Activated CD4-positive, alpha-beta T cell treated with anti-CD3 and anti-CD28 coated beads, Interleukin-2, amount 10 ng/mL, durations not matched to agents 24 days and 14 days (primary cell): ENCODE data around the gene DYNLRB1. TPM values are rescaled to one million over a fixed set of nuclear protein-coding genes. Genes with fewer than 3 reads are reported as not detected.
A peak's percentile ranks its signal among the peaks of the same experiment; 100 is the strongest.
"Not testable (repeated sequence)": the region's sequence is repeated elsewhere in the genome, so short reads cannot be mapped to it uniquely, and the experiment has no call there.

Experiments
- DNase-seq: peaks from one replicate; pipeline ENCODE4 v3.0.0; 2022
- H3K27ac Mint-ChIP-seq: one replicate; pipeline ENCODE4 v1.8.0; 2022; ENCODE audit warnings: mild to moderate bottlenecking, mixed read lengths
- H3K27me3 Mint-ChIP-seq: one replicate; pipeline ENCODE4 v1.8.0; 2022; ENCODE audit warnings: mixed read lengths
- H3K36me3 Mint-ChIP-seq: one replicate; pipeline ENCODE4 v1.8.0; 2022; ENCODE audit warnings: low read depth, mild to moderate bottlenecking, mixed read lengths
- H3K4me1 Mint-ChIP-seq: one replicate; pipeline ENCODE4 v1.8.0; 2021; ENCODE audit warnings: mixed read lengths
- H3K4me3 Mint-ChIP-seq: one replicate; pipeline ENCODE4 v1.8.0; 2022; ENCODE audit warnings: mild to moderate bottlenecking, moderate library complexity, mixed read lengths
- H3K9me3 Mint-ChIP-seq: one replicate; pipeline ENCODE4 v1.8.0; 2021; ENCODE audit warnings: mixed read lengths
- intact Hi-C: fragments of 100-400 bp; cut with micrococcal nuclease; formaldehyde crosslinking; loops from one replicate; pipeline ENCODE4 v1.15.1; 2023
- total RNA-seq: library from RNA; stranded (reverse); gene quantifications from 2 replicates; pipeline ENCODE4 v1.2.3, GENCODE V29; 2022

The DYNLRB1 gene
- total RNA-seq, 1 donor from 2014 or later = 98.9 TPM

DNA sequence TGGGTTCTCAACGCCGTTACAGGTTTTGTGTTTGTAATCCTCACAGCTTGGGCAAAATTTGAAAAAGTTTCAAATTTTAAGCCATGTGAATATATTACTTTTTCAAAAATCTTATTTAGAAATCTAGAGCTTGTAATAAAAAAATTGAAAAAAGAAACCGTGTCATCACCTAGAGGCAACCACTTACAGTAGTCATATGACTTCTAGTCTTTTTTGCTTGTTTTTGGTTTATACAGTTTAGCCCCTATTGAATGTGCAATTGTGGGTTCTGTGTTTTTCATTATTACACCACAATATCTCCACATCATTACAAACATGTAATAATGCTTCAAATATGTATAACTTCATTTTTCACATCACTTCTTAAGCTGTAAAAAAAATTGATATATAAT is 888 bp downstream of the DYNLRB1 start:
- Mint-ChIP-seq H3K4me3 (peak overlapping the region; percentile 92), H3K27me3 (no peaks in the 10 kb centered on the region), H3K36me3 (peaks cover 17% of the 10 kb centered on the region), H3K4me1 (peaks cover 27% of the 10 kb centered on the region), H3K9me3 (no peaks in the 10 kb centered on the region), H3K27ac (peak overlapping the region; percentile 98)
- intact Hi-C loops = loop anchor here (2.0 to 5.0 kb wide), 4 partner anchors 155 to 404 kb away; partner anchors contain the start of genes AHCY, EIF2S2 and ITCH
- DNase-seq = no peak

DNA sequence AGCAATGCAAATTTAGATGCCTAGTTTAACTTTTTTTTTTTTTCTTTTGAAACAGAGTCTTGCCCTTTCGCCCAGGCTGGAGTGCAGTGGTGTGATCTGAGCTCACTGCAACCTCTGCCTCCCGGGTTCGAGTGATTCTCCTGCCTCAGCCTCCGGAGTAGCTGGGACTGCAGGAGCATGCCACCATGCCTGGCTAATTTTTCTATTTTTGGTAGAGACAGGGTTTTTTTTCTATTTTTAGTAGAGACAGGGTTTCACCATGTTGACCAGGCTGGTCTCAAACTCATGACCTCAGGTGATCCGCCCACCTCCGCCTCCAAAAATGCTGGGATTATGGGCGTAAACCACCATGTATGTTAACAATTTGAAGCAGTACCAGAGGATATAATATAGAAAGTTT is 2.6 kb downstream of the DYNLRB1 start:
- intact Hi-C loops = loop anchor here (5.0 kb wide), 1 partner anchor 157 kb away; the partner anchor contains the start of gene ITCH
- H3K27ac Mint-ChIP-seq, H3K27me3 Mint-ChIP-seq, DNase-seq, H3K9me3 Mint-ChIP-seq: not testable (repeated sequence)
- Mint-ChIP-seq H3K4me1 (peaks cover 37% of the 10 kb centered on the region), H3K36me3 (peaks cover 23% of the 10 kb centered on the region), H3K4me3 (peak overlapping the region; percentile 71)

DNA sequence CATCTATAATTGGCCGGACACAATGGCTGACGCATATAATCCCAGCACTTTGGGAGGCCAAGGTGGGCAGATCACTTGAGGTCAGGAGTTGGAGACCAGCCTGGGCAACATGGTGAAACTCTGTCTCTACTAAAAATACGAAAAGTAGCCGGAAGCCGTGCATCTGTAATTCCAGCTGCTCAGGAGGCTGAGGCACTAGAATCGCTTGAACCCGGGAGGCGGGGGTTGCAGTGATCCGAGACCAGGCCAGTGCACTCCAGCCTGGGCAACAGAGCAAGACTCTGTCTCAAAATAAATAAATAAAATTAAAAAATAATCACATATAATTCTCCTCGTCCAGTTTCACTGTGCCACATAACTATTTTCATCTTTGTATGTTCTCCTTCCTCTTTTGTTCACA is 3.6 kb downstream of the DYNLRB1 start:
- H3K36me3 Mint-ChIP-seq = peaks cover 21% of the 10 kb centered on the region
- not testable (repeated sequence) for H3K27ac Mint-ChIP-seq, DNase-seq, H3K4me3 Mint-ChIP-seq, H3K27me3 Mint-ChIP-seq, H3K9me3 Mint-ChIP-seq
- intact Hi-C loops = loop anchor here (5.0 kb wide), 1 partner anchor 158 kb away; the partner anchor contains the start of gene ITCH
- peaks cover 34% of the 10 kb centered on the region for H3K4me1 Mint-ChIP-seq

DNA sequence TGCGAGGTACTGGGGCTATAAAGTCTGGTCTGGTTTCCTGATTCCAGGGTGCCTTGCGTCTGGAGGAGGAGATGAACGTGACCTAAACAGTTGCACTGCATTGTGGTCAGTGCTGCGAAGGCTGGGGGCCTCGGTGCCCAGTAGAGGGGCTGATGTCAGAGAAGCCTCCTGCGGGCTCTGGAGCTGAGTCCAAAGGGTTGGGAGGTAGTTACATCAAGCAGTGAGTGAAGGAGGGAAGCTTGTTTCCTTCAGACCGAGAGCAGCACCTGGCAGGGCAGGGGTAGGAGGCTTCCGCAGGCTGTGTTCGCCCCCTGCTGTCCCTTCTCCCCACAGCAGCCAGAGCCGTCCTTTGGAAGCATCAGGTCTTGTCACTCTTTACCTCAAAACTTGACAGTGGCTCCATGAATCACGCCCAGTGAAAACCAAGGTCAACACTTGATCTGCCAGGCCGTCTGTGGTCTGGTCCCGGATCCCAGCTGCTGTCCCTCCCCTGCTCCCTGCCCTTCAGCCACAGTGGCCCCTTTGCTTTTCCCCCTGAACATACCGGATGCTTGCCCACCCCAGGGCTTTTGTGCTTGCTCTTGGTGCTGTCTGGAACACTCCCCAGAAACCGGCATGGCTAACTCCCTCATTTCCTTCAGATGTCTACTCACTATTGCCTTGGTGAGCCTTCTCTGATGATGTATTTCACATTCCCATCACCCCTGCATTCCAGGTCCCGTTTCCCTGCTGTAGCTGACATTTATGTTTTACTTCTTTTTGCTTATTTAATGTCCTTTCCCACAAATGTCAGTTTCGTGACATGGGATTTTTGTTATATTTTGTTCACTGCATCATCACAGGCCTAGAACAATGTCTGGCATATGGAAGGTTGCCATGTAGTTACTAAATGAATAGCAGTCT is 7.0 kb downstream of the DYNLRB1 start:
- Mint-ChIP-seq H3K27me3 (no peaks in the 10 kb centered on the region), H3K36me3 (peaks cover 36% of the 10 kb centered on the region), H3K27ac (peak overlapping the region; percentile 41), H3K9me3 (no peaks in the 10 kb centered on the region), H3K4me3 (no peak overlapping the region), H3K4me1 (peaks cover 21% of the 10 kb centered on the region)
- intact Hi-C loops = loop anchor here (1.0 kb wide), 1 partner anchor 211 kb away; no protein-coding TSS in a partner anchor
- DNase-seq = peak; percentile 84

DNA sequence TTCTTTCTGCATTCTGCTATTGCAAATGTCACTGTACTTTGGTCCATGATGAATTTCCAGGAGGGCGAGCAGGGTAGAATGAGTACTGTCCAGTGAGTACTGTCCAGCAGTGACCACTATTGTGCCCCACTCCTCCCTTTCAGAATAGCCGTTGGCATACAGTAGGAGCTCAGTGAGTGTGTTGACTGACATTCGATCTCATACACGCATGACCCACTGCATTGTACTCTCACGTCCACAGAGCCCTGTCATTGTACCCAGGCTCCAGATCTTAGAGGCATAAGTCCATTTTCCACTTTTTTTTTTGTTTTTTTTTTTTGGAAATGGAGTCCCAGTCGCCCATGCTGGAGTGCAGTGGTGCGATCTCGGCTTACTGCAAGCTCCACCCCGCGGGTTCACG is 8.2 kb downstream of the DYNLRB1 start:
- Mint-ChIP-seq H3K4me1 (peaks cover 18% of the 10 kb centered on the region), H3K27ac (no peak overlapping the region), H3K9me3 (no peaks in the 10 kb centered on the region), H3K36me3 (peaks cover 39% of the 10 kb centered on the region), H3K27me3 (no peaks in the 10 kb centered on the region), H3K4me3 (no peak overlapping the region)
- DNase-seq = no peak
- intact Hi-C loops = no loop called here

DNA sequence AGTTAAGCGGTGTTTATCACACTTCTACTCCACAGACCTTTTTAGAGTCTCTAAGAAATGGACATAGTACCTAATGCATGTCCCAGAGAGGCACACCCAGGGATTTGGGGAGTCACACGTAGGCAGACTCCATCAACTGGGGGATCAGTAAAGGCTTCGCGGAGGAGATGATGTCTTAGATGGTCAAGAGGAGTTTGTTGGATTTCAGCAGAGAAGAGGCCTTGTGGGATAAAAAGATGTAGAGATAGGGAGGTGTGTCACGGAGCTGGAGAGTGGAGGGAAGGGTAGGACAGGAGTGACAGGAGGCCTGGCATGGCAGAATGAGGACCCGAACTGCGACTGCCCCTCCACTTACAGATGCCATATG is 9.1 kb downstream of the DYNLRB1 start:
- intact Hi-C loops = no loop called here
- H3K27me3 Mint-ChIP-seq = no peaks in the 10 kb centered on the region
- DNase-seq = no peak
- peaks cover 18% of the 10 kb centered on the region for H3K4me1 Mint-ChIP-seq
- H3K27ac Mint-ChIP-seq = no peak overlapping the region
- no peak overlapping the region for H3K4me3 Mint-ChIP-seq
- peaks cover 39% of the 10 kb centered on the region for H3K36me3 Mint-ChIP-seq
- no peaks in the 10 kb centered on the region for H3K9me3 Mint-ChIP-seq

DNA sequence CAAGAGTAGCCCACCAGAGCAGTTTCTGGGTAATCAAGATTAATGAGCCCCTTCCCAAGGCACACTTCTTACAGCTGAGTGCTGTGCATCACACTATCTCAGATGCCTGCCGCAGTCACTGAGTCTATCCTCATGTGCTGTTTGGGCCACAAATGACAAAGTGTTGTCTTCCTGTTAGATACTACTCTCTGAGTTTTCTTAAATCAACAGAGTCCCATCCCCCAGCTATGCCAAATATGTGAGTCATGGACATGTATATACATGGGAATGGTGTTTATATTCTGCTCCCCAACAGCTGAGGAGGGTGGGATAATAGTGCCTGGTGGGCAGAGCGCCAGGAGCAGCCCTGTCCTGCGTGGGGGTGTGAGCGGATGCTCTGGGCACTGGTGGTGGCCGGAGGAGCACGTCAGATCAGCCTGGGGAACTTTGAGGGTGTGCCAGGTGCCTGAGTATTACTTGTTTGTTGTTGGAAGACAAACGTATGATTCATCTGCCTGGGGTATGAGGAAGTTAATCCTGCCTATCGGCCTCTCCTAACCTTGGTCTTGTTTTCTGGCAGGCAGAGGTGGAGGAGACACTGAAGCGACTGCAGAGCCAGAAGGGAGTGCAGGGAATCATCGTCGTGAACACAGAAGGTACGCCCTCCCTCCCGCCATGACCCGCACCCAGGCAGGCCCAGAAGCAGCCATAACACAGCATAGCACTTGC is 9.6 kb downstream of the DYNLRB1 start:
- intact Hi-C loops = no loop called here
- no peak overlapping the region for H3K4me3 Mint-ChIP-seq

DNA sequence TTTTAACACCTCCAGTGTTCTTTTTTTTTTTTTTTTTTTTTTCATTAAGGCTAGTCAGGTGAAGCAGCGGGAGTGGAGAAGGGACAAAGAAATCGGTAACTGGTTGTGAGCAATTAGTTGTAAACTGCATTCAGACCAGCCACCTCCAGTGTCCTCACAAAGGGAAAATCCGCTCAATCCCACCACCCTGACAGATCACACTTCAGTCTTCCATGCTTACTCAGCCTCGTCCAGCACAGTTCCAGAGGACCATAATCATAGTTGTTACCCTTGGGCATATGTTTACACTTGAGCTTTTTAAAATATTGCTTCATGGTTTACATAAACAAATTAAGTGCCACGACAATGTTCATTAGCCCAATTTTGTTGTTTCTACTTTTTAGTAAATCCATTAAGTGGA is 10.2 kb downstream of the DYNLRB1 start:
- intact Hi-C loops = no loop called here
- Mint-ChIP-seq H3K9me3 (no peaks in the 10 kb centered on the region), H3K4me1 (peaks cover 20% of the 10 kb centered on the region), H3K4me3 (no peak overlapping the region), H3K27ac (no peak overlapping the region), H3K36me3 (peaks cover 41% of the 10 kb centered on the region), H3K27me3 (no peaks in the 10 kb centered on the region)
- DNase-seq = no peak

More for the DNA sequence above, 9.6 kb downstream of the DYNLRB1 start:
- peaks cover 41% of the 10 kb centered on the region for H3K36me3 Mint-ChIP-seq
- no peak overlapping the region for H3K27ac Mint-ChIP-seq
- H3K4me1 Mint-ChIP-seq = peaks cover 20% of the 10 kb centered on the region
- no peak for DNase-seq
- no peaks in the 10 kb centered on the region for H3K27me3 Mint-ChIP-seq
- H3K9me3 Mint-ChIP-seq = no peaks in the 10 kb centered on the region

DNA sequence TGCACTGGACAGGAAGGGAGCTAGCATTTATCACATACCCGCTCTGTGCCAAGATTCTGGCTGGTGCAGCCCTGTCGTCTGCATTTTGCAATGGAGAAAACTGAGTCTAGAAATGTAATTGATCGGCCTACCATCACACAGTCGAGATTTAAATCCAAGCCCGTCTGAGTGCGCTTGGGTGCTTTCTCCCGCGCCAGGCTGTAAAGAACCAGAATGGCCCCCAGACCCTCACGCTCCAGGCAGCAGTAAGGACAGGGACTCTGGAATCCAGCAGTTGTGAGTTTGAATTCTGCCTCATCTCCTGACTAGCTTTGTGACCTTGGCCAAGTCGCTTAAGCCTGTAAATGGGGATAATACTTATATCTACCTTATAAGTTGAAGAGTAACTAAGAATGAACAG is 10.8 kb downstream of the DYNLRB1 start:
- intact Hi-C loops = no loop called here
- H3K36me3 Mint-ChIP-seq = peaks cover 42% of the 10 kb centered on the region
- H3K4me3 Mint-ChIP-seq = no peak overlapping the region

DNA sequence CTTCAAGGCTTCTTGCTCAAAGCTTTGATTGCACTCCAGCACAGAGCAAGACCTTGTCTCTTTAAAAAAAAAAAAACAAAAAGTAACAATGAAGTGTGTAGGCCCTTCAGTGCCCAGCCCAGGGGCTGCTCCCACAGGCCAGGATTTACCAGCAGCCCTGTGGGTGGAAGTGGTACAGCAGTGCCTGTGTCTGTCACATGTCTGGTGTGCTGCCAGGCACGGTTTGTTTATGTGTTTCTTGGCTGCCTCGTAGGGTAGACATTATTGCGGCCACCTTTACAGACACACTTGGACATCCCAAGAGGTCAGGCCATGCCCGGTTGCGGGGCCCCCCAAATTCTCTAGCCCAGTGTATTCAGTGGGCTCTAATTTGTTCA is 12.7 kb downstream of the DYNLRB1 start:
- intact Hi-C loops = no loop called here
- no peak overlapping the region for H3K4me3 Mint-ChIP-seq
- no peaks in the 10 kb centered on the region for H3K27me3 Mint-ChIP-seq
- H3K9me3 Mint-ChIP-seq = no peaks in the 10 kb centered on the region
- H3K4me1 Mint-ChIP-seq = peaks cover 7% of the 10 kb centered on the region
- no peak for DNase-seq
- H3K27ac Mint-ChIP-seq = no peak overlapping the region
- H3K36me3 Mint-ChIP-seq = peaks cover 36% of the 10 kb centered on the region

More for the DNA sequence above, 10.8 kb downstream of the DYNLRB1 start:
- H3K27me3 Mint-ChIP-seq = no peaks in the 10 kb centered on the region
- DNase-seq = no peak
- no peak overlapping the region for H3K27ac Mint-ChIP-seq
- H3K4me1 Mint-ChIP-seq = peaks cover 18% of the 10 kb centered on the region
- no peaks in the 10 kb centered on the region for H3K9me3 Mint-ChIP-seq

DNA sequence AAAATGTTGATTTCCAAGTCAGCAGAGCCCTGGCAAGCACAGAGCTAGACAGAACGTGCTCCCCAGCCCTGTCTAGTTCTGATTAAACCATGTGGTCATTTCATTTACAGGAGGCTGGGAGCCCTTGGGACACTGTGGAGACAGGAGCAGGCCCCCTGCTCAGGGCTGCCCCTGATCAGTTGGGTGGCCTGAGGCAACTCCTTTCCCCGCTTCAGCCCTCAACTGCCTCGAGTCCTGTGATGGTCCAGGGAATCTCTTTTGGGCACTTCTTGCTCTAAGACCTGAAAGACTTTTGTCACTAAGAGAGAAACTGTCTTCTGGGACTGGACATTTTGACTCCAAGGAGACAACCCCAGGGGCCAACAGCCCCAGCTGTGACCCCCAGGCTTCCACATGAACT is 13.5 kb downstream of the DYNLRB1 start:
- H3K9me3 Mint-ChIP-seq = no peaks in the 10 kb centered on the region
- no peak overlapping the region for H3K27ac Mint-ChIP-seq
- DNase-seq = no peak
- H3K27me3 Mint-ChIP-seq = no peaks in the 10 kb centered on the region
- peaks cover 6% of the 10 kb centered on the region for H3K4me1 Mint-ChIP-seq
- no peak overlapping the region for H3K4me3 Mint-ChIP-seq
- intact Hi-C loops = no loop called here
- H3K36me3 Mint-ChIP-seq = peaks cover 44% of the 10 kb centered on the region

DNA sequence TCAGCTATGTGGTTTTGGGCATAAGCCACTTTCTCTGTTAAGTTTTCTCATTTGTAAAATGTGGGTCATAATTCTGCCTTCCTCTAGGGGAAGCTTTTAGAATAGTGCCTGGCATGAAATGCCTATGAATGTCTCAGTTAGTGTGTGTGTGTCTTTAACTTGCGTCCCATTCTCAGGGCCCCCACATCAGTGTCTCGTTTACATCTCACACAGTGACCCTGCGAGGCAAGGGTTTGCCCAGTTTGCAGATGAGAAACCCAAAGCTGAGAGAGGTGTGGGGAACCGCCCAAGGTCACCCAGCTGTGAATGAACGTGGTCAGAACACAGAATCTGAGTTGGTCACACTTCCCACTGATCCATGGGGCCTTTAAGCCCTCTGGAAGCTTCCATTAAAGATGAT is 14.1 kb downstream of the DYNLRB1 start:
- no peak for DNase-seq
- peaks cover 4% of the 10 kb centered on the region for H3K4me1 Mint-ChIP-seq
- no peak overlapping the region for H3K4me3 Mint-ChIP-seq
- intact Hi-C loops = no loop called here
- no peaks in the 10 kb centered on the region for H3K27me3 Mint-ChIP-seq
- no peaks in the 10 kb centered on the region for H3K9me3 Mint-ChIP-seq
- no peak overlapping the region for H3K27ac Mint-ChIP-seq
- peaks cover 48% of the 10 kb centered on the region for H3K36me3 Mint-ChIP-seq

DNA sequence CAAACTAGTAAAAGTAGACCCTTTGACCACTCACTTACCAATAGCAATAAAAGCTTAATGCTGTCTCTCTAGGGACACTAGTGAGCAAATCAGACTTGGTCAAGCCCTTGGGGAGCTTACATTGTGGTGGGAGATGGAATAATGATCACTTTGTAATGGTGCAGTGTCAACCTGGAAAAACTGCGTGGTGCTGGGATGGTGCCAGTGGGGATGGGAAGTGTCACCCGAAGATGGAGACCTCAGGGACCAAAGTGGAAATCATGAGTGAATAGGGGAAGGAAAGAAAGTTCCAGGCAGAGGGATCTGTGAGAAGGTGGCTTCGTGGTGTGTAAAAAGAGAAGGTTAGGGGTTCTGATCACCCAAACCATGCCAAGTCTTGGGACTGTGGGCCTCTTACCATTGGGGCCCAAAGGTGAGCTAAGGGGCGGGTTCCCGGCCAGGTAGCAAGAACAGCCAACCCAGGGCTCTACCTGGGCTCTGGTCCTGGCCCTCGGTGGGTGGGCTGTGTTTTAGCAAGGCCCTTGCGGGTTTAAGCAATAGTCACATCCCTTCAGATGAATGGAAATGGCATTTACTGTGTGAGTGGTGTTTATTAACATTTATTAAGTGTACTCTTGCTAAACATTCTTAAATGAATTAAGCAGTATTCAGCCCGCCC is 15.5 kb downstream of the DYNLRB1 start:
- intact Hi-C loops = no loop called here
- no peak overlapping the region for H3K27ac Mint-ChIP-seq
- no peak overlapping the region for H3K4me3 Mint-ChIP-seq
- H3K27me3 Mint-ChIP-seq = no peaks in the 10 kb centered on the region
- H3K36me3 Mint-ChIP-seq = peaks cover 46% of the 10 kb centered on the region
- DNase-seq = no peak
- H3K4me1 Mint-ChIP-seq = peaks cover 2% of the 10 kb centered on the region
- no peaks in the 10 kb centered on the region for H3K9me3 Mint-ChIP-seq

DNA sequence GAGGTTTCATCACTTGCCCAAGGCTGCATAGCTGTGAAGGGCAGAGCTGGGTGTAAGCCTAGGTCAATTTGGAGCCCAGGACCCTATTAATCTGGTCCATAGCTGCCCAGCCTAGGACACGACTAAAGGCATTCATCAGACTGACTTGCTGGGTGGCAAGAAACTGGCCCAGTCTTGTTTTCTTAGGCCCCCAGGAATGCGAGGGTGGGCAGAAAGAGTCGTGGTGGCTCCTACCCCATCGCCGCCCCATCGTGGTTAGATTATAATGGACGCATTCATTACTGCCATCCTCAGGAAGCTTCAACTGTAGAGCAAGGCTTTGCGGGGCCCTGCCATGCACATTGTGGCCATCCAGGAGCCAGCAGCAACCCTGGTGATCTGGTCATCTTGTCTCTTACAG is 16.1 kb downstream of the DYNLRB1 start:
- Mint-ChIP-seq H3K4me3 (no peak overlapping the region), H3K27me3 (no peaks in the 10 kb centered on the region), H3K36me3 (peaks cover 45% of the 10 kb centered on the region), H3K4me1 (peaks cover 2% of the 10 kb centered on the region), H3K9me3 (no peaks in the 10 kb centered on the region), H3K27ac (no peak overlapping the region)
- no peak for DNase-seq
- intact Hi-C loops = no loop called here
